ENCODE measurements around the gene TAMALIN. TPM values are rescaled to one million over a fixed set of nuclear protein-coding genes. Genes with fewer than 3 reads are reported as not detected.

TAMALIN gene
- total RNA-seq, 1 donor from 2014 or later, result 124 TPM

DNA sequence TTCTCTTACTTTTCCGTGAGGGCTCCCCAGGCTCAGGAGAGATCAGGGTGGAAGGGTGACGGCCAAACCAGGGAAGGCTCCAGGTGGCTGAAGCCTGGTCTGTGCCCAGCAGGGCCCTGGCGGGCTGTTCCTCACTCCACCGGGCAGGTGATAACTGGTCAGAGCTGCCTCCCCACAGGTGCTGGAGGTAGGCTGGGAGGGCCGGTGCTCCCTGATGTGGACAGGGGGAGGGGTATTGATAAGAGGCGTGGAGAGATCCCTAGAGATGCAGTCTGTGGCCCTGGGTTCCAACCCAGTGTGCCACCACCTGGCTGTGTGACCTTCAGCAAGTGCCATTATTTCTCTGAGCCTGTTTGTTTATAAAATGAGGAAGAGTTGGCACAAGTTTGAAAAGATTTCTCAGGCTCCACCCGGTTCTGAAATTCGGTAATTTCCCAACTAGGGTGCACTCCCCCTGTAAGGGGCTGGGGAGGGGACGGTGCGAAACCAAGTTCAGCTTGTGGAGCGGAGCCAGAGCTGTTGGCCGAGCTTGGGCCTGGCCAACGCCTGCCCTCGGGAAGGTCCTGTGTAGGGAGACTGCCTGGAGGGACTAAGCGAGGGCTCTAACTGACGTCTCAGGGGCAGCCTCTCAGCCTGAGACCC, 43.5 kb downstream of the TAMALIN start:
- intact Hi-C loops (cut with DNase I), result no loop called here
- DNase-seq (ENCODE audit: low spot score) (peak; percentile 83), ATAC-seq (peak; percentile 15)

DNA sequence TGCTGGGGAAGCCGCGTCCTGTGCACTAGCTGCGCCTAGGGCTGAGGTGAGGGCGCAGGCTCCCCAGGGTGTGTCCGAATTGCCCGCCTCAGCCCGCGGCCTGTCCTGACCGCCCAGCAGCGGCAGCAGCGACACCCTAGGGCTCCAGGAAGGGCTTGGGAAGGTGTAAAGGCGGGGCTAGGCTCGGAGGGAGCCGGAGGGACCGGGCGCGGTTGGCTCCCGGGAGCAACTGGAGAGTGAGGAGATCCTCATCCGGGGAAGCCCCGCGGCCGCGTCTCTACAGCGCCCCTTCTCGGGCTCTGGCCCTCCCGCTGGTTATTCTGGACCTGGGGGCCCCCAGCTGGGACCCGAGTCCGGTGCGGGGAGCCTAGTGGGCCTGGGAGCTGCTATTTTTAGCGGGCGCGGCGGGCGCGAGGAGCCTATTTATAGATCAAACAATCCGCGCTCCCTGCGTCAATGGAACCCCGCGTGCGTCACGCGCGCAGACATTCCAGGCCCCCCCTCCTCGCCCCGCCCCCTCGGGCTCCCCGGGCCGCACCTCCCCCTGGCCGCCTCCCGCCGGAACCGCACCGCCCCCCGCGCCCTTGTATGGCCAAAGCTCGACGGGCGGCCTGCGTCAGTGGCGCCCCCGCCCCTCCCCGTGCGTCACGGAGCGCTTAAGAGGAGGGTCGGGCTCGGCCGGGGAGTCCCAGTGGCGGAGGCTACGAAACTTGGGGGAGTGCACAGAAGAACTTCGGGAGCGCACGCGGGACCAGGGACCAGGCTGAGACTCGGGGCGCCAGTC, 44.2 kb downstream of the TAMALIN start, which contains the start of gene NR4A1:
Gene NR4A1 (plus strand): TSS at position 685 of the 784 bp plus-strand sequence. CDS start 2,887 bp downstream, outside the sequence.
- peak; percentile 100 for DNase-seq (ENCODE audit: low spot score)
- intact Hi-C loops (cut with DNase I), result no loop called here
- ATAC-seq, result peak; percentile 82

DNA sequence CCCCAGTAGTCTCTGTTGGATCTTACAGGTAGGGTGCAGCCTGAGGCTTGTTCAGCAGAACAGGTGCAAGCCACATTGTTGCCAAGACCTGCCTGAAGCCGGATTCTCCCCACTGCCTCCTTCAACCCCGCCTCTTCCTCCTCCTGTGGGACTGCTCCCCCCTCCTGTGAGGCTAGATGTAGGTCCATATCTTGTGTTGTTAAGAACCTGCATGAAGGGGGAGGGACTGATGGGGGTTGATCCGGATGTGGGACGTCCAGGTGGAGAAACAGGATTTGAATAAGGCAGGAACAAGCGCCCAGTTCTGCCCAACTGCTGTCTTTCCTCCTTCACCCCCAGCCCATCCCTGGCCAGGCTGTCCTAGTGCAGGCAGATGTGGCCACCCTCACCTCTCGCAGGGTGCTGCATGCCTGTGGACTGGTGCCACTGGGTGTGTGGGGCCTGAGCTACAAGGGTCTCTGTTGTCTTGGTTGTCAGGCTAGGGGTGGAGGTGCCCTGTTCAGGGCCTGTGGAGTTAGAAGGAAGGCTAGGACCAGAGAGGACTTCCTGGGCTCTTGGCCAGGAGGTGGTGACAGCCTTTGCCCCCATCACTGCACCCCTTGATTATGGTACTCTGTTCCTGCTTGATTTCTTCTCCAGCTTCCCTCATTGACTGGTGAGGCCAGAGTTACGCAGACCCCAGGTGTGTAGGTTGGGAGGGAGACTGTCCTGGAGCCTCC, 45.9 kb downstream of the TAMALIN start:
- ATAC-seq, result no peak
- DNase-seq (ENCODE audit: low spot score), result peak; percentile 65

DNA sequence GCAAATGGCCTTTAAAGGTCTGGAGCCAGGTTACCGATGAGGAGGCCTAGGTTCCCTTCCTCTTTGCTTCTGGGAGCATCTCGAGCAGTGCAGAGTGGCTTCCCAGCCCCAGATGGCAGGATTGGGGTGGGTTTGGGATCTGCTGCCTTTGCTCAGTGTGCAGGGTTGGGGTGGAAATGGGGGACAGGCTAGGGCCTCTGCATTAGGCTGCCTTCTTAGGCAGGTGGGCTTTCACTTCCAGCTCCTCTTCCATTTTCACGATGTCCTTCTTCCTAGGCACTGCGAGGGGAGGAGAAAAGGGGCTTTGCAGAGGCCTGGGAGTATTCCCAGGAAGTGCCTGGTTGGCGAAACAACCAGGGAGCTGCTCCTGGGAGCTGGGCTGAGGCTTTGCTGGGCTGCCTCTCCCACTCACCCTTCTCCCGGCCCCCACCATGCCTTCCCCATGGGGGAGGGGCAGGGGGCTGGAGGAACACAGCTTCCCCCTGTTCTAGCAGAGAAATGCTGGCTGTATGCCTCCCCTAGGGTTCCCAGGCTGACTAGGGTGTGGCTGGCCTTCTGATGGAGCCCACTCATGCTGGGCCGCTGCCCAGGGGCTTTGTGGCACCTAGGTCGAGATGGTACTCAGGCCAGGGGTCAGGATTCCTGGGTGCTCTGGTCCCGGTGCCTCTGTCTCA, 46.9 kb downstream of the TAMALIN start:
- ATAC-seq (no peak), DNase-seq (ENCODE audit: low spot score) (peak; percentile 81)
- intact Hi-C loops (cut with DNase I), result no loop called here

More for the DNA sequence above, 45.9 kb downstream of the TAMALIN start:
- intact Hi-C loops (cut with DNase I), result no loop called here

DNA sequence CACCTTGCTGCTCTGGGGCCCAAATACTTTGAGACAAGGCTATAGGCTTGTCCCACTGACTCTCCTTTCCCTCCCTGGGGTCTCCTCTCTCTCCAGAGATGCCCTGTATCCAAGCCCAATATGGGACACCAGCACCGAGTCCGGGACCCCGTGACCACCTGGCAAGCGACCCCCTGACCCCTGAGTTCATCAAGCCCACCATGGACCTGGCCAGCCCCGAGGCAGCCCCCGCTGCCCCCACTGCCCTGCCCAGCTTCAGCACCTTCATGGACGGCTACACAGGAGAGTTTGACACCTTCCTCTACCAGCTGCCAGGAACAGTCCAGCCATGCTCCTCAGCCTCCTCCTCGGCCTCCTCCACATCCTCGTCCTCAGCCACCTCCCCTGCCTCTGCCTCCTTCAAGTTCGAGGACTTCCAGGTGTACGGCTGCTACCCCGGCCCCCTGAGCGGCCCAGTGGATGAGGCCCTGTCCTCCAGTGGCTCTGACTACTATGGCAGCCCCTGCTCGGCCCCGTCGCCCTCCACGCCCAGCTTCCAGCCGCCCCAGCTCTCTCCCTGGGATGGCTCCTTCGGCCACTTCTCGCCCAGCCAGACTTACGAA, 47.6 kb downstream of the TAMALIN start:
- ATAC-seq, result no peak
- DNase-seq (ENCODE audit: low spot score), result peak; percentile 80
- intact Hi-C loops (cut with DNase I), result no loop called here

DNA sequence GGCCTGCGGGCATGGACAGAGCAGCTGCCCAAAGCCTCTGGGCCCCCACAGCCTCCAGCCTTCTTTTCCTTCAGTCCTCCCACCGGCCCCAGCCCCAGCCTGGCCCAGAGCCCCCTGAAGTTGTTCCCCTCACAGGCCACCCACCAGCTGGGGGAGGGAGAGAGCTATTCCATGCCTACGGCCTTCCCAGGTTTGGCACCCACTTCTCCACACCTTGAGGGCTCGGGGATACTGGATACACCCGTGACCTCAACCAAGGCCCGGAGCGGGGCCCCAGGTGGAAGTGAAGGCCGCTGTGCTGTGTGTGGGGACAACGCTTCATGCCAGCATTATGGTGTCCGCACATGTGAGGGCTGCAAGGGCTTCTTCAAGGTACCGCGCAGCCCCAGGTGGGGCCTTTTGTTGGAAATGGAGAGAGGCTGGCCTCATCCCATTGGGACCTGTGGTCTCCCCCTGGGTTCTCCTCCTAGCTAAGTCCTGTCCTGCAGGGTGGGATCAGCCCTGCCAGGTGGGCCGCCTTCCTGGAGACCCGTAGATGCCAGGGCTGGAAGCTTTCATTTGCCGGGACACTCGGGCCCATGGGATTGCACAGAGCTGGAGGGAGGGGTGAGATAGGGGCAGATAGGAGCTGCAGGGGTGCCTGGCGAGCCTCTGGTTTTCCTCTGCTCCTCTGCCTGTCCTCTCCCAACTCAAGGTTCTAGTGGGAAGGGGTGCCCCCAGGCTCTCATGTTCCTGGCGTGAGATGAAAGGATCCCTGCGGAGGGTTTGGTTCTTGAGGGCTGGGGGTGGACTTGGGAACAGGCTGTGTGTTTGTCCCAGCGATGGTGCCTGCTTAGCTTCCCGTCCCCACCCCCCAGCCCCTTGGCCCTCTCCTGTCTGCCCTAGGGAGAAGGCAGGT, 48.3 kb downstream of the TAMALIN start:
- intact Hi-C loops (cut with DNase I), result no loop called here
- ATAC-seq, result no peak
- DNase-seq (ENCODE audit: low spot score), result peak; percentile 73

DNA sequence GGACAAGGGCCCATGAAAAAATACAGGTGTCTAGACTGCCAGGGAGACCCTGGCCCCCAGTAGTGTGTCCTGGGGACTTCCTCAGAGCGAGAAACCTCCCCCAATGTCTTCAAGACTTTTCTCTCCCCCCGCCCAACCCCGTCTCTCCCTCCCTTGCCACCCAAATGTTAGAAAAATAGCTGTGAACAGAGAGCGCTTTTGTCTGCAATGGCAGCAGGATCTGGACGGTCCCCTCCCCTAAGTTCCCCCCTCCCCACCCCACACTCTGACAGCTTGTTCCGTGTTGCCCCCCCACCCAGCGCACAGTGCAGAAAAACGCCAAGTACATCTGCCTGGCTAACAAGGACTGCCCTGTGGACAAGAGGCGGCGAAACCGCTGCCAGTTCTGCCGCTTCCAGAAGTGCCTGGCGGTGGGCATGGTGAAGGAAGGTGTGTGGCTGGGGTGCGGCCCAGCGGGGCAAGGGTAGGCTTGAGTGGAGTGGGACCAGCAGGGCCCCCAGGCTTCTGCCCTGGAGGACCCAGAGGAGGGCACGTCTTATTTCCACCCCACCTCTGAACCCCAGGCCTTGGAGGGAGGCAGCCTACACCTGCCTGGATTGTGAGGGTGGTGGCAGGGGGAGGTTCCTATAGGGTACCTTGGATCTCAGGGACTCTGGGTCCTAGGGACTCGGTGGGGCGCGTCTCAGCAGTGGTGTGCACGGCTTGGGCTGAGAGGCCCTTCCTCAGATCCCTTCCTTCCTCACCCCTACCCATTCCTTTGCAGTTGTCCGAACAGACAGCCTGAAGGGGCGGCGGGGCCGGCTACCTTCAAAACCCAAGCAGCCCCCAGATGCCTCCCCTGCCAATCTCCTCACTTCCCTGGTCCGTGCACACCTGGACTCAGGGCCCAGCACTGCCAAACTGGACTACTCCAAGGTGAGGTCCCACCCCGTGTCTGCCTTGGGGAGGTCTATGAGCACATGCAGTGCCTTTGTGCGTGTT, 49.3 kb downstream of the TAMALIN start:
- DNase-seq (ENCODE audit: low spot score) (peak; percentile 81), ATAC-seq (peak; percentile 0)
- intact Hi-C loops (cut with DNase I), result no loop called here

DNA sequence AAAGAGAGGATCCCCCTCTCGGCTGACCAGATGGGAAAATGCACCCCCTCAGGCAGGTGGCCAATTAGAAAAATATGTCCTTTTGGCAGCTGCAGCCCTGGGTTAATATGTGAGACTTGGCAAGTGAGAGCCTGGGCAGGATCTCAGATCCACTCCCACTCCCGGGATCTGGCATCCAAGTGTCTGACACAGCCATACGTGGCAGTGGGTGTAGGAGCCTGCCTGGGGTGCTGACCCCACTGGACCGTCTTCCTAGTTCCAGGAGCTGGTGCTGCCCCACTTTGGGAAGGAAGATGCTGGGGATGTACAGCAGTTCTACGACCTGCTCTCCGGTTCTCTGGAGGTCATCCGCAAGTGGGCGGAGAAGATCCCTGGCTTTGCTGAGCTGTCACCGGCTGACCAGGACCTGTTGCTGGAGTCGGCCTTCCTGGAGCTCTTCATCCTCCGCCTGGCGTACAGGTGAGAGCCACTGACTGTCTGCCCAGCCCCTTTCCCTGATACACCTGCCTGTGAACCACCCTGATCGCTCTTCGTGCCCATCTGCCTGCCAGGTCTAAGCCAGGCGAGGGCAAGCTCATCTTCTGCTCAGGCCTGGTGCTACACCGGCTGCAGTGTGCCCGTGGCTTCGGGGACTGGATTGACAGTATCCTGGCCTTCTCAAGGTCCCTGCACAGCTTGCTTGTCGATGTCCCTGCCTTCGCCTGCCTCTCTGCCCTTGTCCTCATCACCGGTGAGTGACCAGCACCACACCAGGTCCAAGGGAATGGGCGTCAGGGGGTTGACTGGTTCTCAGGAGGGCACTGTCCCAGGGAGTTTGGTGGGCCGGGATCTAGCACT, 50.3 kb downstream of the TAMALIN start:
- intact Hi-C loops (cut with DNase I), result no loop called here
- DNase-seq (ENCODE audit: low spot score), result peak; percentile 71
- peak; percentile 1 for ATAC-seq

DNA sequence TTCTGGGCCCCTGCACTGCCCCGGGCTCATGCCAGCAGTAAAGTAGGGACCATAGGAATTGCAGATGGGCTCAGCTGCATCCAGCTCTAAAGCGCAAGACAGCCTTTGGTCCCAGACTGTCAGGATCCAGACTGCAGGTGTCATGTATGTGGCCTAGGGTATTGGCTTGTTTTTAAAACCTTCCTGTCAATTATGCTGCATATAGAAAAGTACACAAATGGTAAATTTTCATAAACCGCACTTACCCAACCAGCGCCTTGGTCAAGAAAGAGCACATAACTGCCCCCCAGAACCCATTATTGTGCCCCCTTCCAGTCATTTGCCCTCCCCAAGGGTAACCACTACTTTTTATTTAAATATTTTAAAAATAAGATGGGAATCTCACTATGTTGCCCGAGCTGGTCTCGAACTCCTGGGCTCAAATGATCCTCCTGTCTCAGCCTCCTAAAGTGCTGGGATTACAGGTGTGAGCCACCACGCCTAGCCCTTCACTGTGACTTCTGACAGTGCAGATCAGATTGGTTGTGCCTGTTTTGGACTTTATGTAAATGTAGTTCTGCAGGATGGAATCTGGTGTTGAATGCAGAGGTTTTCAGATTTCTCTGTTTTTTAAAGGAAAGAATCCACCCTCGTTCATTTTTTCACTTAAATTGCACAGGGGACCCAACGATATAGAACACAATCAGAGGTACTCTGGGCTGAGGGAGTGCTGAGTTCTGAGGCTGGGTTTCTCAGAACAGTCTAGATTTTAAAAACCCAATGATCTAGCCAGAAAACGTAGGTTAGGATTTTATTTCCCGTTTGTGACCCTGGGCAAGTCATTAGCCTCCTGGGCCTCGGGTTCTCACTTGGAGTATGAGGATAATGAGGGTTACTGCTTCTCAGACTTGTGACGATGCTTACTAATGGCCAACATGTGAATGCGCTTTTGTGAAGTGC, 51.2 kb downstream of the TAMALIN start:
- ATAC-seq (no peak), DNase-seq (ENCODE audit: low spot score) (no peak)
- intact Hi-C loops (cut with DNase I), result no loop called here

DNA sequence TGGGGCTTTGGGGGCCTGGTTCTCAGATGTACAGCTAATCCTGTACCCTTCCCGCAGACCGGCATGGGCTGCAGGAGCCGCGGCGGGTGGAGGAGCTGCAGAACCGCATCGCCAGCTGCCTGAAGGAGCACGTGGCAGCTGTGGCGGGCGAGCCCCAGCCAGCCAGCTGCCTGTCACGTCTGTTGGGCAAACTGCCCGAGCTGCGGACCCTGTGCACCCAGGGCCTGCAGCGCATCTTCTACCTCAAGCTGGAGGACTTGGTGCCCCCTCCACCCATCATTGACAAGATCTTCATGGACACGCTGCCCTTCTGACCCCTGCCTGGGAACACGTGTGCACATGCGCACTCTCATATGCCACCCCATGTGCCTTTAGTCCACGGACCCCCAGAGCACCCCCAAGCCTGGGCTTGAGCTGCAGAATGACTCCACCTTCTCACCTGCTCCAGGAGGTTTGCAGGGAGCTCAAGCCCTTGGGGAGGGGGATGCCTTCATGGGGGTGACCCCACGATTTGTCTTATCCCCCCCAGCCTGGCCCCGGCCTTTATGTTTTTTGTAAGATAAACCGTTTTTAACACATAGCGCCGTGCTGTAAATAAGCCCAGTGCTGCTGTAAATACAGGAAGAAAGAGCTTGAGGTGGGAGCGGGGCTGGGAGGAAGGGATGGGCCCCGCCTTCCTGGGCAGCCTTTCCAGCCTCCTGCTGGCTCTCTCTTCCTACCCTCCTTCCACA, 52.0 kb downstream of the TAMALIN start:
- ATAC-seq (peak; percentile 5), DNase-seq (ENCODE audit: low spot score) (peak; percentile 80)
- intact Hi-C loops (cut with DNase I), result no loop called here

DNA sequence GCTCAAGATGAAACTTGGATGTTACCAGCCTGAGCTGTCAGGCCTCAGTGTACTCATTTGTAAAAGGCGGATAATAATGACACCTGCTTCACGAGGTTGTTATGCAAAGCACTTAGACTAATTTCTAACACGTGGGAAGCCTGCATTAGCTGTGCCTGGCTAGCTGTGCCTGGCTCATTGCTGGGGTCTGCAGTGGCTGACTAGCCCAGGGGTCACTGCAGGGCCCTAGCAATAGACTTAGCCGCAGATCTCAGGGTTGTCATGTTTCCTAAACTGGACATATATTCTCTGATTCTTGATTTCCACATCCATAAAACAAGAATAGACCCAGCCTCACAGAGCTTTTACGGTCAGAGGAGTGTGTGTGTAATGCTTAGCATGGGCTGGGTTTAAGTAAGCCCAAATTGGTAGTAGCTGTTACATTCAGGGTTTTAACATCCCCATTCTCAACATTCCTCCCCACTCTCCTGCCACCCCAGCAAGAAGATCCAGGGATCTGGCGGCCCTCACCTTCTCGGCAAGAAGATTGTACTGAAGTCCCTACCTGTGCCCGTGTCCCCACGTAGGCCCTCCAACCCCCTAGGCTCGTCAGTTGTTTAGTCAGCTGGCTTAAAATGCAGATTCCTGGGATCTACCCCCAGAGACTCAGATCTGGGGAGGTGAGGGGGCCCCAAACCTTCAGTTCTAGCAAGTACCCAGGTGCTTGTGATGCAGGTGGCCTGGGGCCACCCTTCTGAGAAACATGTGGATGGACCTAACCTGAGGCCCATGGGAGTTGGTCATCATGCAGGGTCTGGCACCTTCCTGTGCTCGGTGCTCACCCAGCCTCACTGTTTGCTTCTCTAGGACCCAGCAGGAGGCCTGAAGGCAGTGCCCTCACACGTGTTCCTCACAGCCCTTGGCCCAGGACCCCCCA, 53.1 kb downstream of the TAMALIN start:
- intact Hi-C loops (cut with DNase I), result no loop called here
- ATAC-seq, result peak; percentile 7
- DNase-seq (ENCODE audit: low spot score), result no peak

DNA sequence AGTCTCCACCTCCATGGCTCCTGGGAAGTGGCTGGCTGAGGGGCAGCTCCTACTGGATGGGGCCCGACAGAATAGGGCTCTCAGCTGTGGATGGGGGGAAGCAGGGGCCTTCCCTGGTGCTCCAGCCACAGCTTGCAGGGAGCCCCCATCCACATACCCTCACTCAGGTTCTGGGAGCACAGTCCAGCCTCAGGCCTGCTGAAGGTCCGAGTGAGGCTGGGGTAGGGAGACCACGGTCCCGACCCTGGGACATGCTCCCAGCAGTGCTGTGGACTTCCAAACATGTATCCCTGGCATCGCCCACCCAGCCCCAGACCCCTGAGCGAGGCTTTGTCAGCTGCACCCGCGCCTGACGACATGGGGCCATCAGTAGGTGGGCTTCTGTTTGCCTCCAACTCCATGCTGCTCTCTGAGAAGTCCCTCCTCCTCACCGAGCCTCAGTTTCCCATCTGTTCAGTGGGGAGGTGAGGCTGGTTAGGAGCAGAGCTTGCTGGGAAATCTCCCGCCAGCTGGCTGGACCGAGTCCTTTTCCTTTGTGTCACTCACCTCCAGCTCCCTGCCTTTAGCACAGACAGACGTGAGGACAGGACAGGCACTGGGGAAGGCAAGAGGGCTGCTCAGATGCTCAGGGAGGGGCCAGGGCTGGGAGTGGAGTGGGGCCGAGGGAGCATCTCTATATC, 53.9 kb downstream of the TAMALIN start:
- DNase-seq (ENCODE audit: low spot score), result peak; percentile 63
- intact Hi-C loops (cut with DNase I), result no loop called here
- ATAC-seq, result peak; percentile 0

All from sciatic nerve (tissue), 2 donors.